Mammary epithelial cell (primary cell): Measurements from ENCODE around the gene MCUB.

Source experiments
- EZH2 ChIP-seq: IDR thresholded peaks from 2 replicates; pipeline ENCODE4 v1.6.1; 2012; ENCODE audit warnings: low read length, inconsistent platforms, borderline replicate concordance
- TF ChIP-seq, protein P1 (sequence below), 2 donors: IDR thresholded peaks in 1 of 2; conservative IDR thresholded peaks in 1 of 2; 2 replicates each; pipeline ENCODE4 v1.5.1; 2011 to 2012; ENCODE audit warnings: inconsistent platforms in 2 of 2, low read length in 2 of 2, mild to moderate bottlenecking in 2 of 2, control low read depth in 1 of 2, low read depth in 1 of 2; ENCODE audit not compliant: insufficient read depth in 1 of 2; ENCODE audit errors: extremely low read depth in 1 of 2

DNA sequence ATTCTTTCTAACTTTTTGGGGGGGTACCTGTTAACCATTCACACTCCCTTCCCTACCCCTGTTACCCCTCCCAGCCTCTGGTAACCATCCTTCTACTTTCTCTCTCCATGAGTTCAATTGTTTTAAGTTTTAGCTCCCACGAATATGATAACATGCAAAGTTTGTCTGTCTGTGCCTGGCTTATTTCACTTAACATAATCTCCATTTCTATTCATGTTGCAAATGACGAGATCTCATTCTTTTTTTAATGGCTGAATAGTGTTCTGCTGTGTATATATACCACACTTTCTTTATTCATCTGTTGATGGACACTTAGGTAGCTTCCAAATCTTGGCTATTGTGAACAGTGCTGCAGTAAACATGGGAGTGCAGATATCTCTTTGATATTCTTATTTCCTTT lies 41.3 kb downstream of the MCUB start:
- TF ChIP-seq EZH2: no peak
- TF ChIP-seq, protein P1, sequence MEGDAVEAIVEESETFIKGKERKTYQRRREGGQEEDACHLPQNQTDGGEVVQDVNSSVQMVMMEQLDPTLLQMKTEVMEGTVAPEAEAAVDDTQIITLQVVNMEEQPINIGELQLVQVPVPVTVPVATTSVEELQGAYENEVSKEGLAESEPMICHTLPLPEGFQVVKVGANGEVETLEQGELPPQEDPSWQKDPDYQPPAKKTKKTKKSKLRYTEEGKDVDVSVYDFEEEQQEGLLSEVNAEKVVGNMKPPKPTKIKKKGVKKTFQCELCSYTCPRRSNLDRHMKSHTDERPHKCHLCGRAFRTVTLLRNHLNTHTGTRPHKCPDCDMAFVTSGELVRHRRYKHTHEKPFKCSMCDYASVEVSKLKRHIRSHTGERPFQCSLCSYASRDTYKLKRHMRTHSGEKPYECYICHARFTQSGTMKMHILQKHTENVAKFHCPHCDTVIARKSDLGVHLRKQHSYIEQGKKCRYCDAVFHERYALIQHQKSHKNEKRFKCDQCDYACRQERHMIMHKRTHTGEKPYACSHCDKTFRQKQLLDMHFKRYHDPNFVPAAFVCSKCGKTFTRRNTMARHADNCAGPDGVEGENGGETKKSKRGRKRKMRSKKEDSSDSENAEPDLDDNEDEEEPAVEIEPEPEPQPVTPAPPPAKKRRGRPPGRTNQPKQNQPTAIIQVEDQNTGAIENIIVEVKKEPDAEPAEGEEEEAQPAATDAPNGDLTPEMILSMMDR (conservative IDR thresholded peaks at IDR 0.05 in 1 of 2, IDR thresholded peaks at IDR 0.05 in 1 of 2; ENCODE audit: extremely low read depth in 1 of 2, insufficient read depth in 1 of 2, low read depth in 1 of 2, low read length in 2 of 2): no peak
